GM18517 (cell line): ENCODE data around the gene TASP1.
"Not testable (repeated sequence)": the region's sequence is repeated elsewhere in the genome, so short reads cannot be mapped to it uniquely, and the experiment has no call there.

Source experiments
- ATAC-seq: cut with Tn5 transposase; IDR thresholded peaks from one replicate; pipeline ENCODE4 v1.9.1; 2021; ENCODE audit warnings: mild to moderate bottlenecking, moderate library complexity; ENCODE audit not compliant: unreplicated experiment

The TASP1 gene

GRCh38 chr20:13648291-13649228, 9.8 kb upstream of the TASP1 start:
- no peak for ATAC-seq

- no peak for ATAC-seq
Measured at GRCh38 chr20:13644010-13644409, 5.3 kb upstream of the TASP1 start.

GRCh38 chr20:13639150-13639497, 392 bp upstream of the TASP1 start:
- peak; percentile 30 for ATAC-seq

DNA sequence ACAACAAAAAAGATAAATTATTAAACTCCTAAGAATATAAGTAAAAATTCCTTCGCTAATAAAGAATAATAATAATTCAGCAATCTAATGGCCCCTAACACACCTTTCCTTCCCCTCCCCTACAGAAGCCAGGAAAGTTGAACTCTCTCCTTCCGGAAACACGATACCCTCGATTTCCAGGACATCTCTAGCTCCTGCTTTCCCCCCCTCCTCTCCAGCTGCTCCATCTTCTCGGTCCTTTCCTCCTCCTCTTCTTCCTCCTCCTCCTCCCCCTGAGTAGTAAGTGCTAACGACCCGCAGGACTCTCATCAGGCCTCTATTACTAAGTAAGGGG, 603 bp downstream of the TASP1 start:
- ATAC-seq, result no peak

DNA sequence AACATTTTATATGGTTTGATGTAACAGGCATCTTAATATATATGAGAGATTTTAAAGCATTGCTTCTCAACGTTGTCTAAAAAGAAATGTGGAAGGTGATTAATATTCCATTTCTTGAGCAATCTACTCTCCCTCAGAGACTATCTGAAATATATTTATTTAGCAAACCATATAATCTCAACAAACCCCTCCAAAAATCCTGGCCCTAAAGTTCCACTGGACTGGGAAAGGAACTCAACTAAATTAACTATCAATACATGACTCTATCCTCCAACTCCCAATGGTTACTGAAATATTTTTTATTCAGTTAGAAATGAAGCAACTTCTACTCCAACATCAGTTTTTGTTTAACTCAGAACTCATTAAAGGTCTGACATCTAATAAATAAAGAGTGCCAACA, 6.3 kb downstream of the TASP1 start:
- ATAC-seq, result no peak

DNA sequence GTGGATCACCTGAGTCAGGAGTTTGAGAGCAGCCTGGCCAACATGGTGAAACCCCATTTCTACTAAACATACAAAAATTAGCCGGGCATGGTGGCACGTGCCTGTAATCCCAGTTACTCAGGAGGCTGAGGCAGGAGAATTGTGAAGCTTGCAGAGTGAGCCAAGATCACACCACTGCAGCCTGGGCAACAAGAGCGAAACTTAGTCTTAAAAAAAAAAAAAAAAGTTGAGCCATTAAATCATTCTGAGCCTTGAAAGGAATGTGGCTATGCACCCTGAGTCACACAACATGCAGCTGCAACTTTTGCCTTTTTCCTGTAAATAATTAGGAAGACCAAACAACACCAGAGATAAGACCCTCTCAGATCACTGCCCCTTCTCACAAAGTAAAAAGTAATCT, 11.2 kb downstream of the TASP1 start:
- ATAC-seq, result not testable (repeated sequence)

DNA sequence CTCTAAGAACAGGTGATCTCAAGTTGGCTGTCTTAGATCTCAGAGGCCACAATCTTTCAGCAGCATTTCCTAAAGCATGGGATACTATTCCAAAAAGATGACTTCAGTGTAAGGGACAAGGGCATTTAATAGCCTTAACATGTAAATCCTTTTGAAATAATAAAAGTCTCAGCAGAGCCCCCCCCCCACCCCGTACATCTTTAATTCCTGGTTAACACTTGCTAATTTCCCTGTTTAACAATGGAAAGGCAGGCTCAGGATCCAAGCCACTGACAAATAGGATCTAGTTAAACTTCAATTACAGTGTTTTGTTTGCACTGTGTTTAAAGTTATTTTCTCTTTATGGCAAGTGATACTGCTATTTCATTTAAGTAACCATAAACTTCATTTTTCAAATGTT, 12.0 kb downstream of the TASP1 start:
- no peak for ATAC-seq

- no peak for ATAC-seq
Measured at GRCh38 chr20:13625304-13625979, 13.3 kb downstream of the TASP1 start.

- not testable (repeated sequence) for ATAC-seq
Measured at GRCh38 chr20:13619415-13619814, 19.3 kb downstream of the TASP1 start.

GRCh38 chr20:13618456-13618855, 20.3 kb downstream of the TASP1 start:
- ATAC-seq, result not testable (repeated sequence)

- ATAC-seq, result not testable (repeated sequence)
Measured at GRCh38 chr20:13617585-13617984, 21.1 kb downstream of the TASP1 start.

DNA sequence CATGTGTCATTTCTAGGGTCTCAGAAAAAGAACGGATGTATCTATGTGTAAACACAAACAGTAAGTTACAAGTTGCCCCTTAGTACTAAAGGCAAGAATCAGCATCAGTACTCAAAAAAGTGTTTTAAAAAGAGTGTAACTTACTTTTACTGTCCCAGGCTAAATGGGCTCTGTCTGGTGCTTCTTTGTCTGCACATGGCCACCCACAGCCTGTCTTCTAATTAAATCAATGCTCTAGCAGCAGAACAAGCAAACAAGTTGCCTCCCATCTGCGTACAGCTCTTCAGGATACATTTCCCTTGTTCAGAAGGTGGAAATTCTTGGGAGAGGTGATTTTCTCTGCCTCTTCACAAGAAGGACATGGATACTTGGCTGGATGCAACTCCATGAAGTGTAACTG, 22.0 kb downstream of the TASP1 start:
- ATAC-seq, result not testable (repeated sequence)

GRCh38 chr20:13613917-13614316, 24.8 kb downstream of the TASP1 start:
- ATAC-seq, result no peak

- no peak for ATAC-seq
Measured at GRCh38 chr20:13611611-13612125, 27.1 kb downstream of the TASP1 start.

- ATAC-seq, result no peak
Measured at GRCh38 chr20:13610184-13610583, 28.5 kb downstream of the TASP1 start.

DNA sequence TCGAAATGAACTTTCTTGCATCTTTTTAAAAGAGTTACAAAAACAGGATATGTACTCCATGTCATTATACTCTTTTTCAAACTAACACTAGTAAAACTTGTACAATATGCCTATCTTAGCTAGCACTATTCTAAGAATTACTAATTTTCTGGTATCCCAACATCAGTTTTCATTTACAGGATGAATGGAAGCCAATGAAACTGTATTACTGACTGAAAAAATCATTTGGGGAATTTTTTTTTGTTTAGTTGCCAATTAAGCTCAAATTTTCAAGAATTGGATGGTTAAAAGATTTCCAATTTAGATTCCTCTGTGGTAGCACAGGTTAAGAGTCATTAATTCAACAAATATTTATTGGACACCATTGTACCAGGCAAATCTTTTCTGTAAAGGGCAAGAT, 30.7 kb downstream of the TASP1 start:
- ATAC-seq, result no peak

DNA sequence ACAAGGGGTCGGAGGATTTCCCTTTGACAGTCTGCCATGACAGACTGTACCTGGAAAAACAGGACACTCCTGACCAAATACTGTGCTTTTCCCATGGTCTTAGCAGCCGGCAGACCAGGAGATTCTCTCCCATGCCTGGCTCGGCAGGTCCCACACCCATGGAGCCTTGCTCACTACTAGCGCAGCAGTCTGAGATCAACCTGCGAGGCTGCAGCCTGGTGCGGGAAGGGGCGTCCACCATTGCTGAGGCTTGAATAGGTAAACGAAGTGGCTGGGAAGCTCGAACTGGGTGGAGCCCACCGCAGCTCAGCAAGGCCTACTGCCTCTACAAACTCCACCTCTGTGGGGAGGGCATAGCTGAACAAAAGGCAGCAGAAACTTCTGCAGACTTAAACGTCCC, 45.3 kb downstream of the TASP1 start:
- not testable (repeated sequence) for ATAC-seq

DNA sequence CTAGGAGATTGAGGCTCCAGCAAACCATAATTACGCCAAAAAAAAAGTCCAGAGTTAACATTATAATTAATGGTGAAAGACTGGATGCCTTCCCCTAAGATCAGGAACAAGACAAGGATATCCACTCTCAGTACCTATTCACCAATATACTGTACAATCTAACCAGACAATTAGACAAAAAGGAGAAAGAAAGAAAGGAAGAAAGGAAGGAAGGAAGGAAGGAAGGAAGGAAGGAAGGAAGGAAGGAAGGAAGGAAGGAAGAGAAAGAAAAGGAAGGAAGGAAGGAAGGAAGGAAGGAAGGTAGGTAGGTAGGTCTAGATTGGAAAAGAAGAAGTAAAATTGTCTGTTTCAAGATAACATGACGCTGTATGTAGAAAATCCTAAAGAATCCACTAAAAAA, 50.7 kb downstream of the TASP1 start:
- ATAC-seq, result no peak

GRCh38 chr20:13587370-13587769, 51.4 kb downstream of the TASP1 start:
- no peak for ATAC-seq

DNA sequence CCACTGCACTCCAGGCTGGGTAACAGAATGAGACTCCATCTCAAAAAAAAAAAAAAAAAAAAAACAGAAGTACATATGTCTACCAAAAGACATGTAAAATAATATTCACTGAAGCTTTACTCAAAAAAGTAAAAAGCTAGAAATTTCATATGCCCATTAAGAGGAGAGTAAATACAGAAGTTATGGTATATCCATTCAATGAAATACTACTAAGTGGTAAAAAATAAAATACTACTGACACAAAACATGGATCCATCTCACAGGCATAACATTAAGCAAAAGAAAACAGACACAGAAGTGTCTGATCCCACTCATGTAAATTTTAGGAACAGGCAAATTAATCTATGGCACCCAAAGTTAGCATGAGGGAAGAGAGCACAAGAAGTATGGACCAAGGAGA, 52.6 kb downstream of the TASP1 start:
- no peak for ATAC-seq

DNA sequence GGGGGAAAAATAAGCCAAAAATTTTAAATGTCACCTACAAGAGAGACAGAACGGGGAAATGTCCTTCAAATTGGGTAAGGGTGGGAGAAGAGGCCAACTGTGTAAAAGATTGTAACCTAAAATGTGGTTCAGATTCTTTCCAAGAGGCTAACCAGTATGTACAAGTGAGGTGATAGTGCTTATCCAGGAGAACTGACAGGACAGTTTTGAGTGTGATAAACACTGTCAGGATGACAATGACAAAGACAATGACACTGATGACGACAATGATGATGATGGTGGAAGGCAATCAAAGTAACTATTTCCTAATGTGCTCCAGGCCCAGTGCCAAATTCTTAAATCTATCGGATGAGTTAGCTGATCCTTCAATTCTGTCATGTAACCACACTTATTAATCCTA, 57.3 kb downstream of the TASP1 start:
- ATAC-seq, result no peak

DNA sequence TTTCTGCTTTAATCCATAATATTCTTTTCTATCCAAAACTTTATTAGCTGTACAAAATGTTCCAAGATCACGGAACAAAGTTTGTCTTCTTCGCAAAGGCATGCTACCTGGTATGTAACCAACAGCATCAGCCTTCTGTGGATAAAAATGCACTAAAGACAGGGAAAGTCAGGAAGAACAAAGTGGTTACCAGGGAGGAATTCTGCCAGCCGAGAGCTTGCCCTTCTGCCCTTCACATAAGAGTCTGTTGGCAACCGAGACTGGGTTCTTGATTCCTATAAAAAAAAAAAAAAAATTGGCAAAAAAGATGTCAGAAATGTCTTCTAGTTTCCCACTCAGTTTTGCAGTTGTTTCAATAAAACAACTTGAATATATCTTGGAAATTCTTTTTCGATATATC, 58.0 kb downstream of the TASP1 start:
- no peak for ATAC-seq
